ENCODE data around the gene HOTAIR.

HOTAIR gene

GRCh38 chr12:54016478-54016964, 41.8 kb upstream of the HOTAIR start:
- peaks cover 62% of the 10 kb centered on the region for H3K4me1 Mint-ChIP-seq
- TF ChIP-seq CTCF (IDR thresholded peaks at IDR 0.05; ENCODE audit: unreplicated experiment in 3 of 3), result no peak

GRCh38 chr12:54016051-54016450, 41.3 kb upstream of the HOTAIR start:
- Mint-ChIP-seq H3K4me3 (peak overlapping the region; percentile 85 to 90 (median 89)), H3K36me3 (ENCODE audit: low read depth) (no peaks in the 10 kb centered on the region), H3K4me1 (peaks cover 62% of the 10 kb centered on the region), H3K9me3 (no peaks in the 10 kb centered on the region), H3K27me3 (ENCODE audit: low read depth) (peaks cover 25% of the 10 kb centered on the region), H3K27ac (peak overlapping the region; percentile 93 to 97 (median 95))
- TF ChIP-seq CTCF (IDR thresholded peaks at IDR 0.05; ENCODE audit: unreplicated experiment in 3 of 3), result no peak

More at GRCh38 chr12:54016478-54016964, 41.8 kb upstream of the HOTAIR start:
- H3K36me3 Mint-ChIP-seq (ENCODE audit: low read depth), result peaks cover 2% of the 10 kb centered on the region
- H3K9me3 Mint-ChIP-seq, result no peaks in the 10 kb centered on the region
- peak overlapping the region; percentile 93 to 97 (median 95) for H3K27ac Mint-ChIP-seq
- peaks cover 23% of the 10 kb centered on the region for H3K27me3 Mint-ChIP-seq (ENCODE audit: low read depth)
- peak overlapping the region; percentile 85 to 90 (median 89) for H3K4me3 Mint-ChIP-seq

- H3K9me3 Mint-ChIP-seq, result no peaks in the 10 kb centered on the region
- TF ChIP-seq CTCF (IDR thresholded peaks at IDR 0.05; ENCODE audit: unreplicated experiment in 3 of 3), result no peak
- H3K4me1 Mint-ChIP-seq, result peaks cover 64% of the 10 kb centered on the region
- H3K27me3 Mint-ChIP-seq (ENCODE audit: low read depth), result peaks cover 29% of the 10 kb centered on the region
- peak overlapping the region; percentile 93 to 97 (median 95) for H3K27ac Mint-ChIP-seq
- peak overlapping the region; percentile 85 to 90 (median 89) for H3K4me3 Mint-ChIP-seq
- H3K36me3 Mint-ChIP-seq (ENCODE audit: low read depth), result no peaks in the 10 kb centered on the region
Observed at GRCh38 chr12:54015018-54015931, 40.5 kb upstream of the HOTAIR start.

GRCh38 chr12:54014377-54015017, 39.7 kb upstream of the HOTAIR start:
- peak overlapping the region; percentile 85 to 90 (median 89) for H3K4me3 Mint-ChIP-seq
- peaks cover 34% of the 10 kb centered on the region for H3K27me3 Mint-ChIP-seq (ENCODE audit: low read depth)
- H3K9me3 Mint-ChIP-seq, result no peaks in the 10 kb centered on the region
- peaks cover 66% of the 10 kb centered on the region for H3K4me1 Mint-ChIP-seq
- H3K27ac Mint-ChIP-seq, result peak overlapping the region; percentile 93 to 97 (median 95)
- no peaks in the 10 kb centered on the region for H3K36me3 Mint-ChIP-seq (ENCODE audit: low read depth)
- TF ChIP-seq CTCF (IDR thresholded peaks at IDR 0.05; ENCODE audit: unreplicated experiment in 3 of 3), result no peak

GRCh38 chr12:54012631-54013409, 38.1 kb upstream of the HOTAIR start:
- Mint-ChIP-seq H3K36me3 (ENCODE audit: low read depth) (no peaks in the 10 kb centered on the region), H3K27ac (peak overlapping the region; percentile 93 to 97 (median 95)), H3K9me3 (no peaks in the 10 kb centered on the region), H3K27me3 (ENCODE audit: low read depth) (peaks cover 43% of the 10 kb centered on the region), H3K4me1 (peaks cover 72% of the 10 kb centered on the region), H3K4me3 (peak overlapping the region; percentile 67 to 97 (median 75))
- TF ChIP-seq CTCF (IDR thresholded peaks at IDR 0.05; ENCODE audit: unreplicated experiment in 3 of 3), result no peak
